ENCODE data around the gene FBLN2. TPM values are rescaled to one million over a fixed set of nuclear protein-coding genes. Genes with fewer than 3 reads are reported as not detected.

Gene FBLN2
- total and polyA plus RNA-seq, 2 of the 13 experiments (the other 11 are each of a cell fraction or from before 2014, with no cell fraction given) = not detected

GRCh38 chr3:13676356-13677017, 127.6 kb downstream of the FBLN2 start:
- ATAC-seq (no peak), DNase-seq (ENCODE audit: low spot score) (no peak), FAIRE-seq (no peak)
- Histone ChIP-seq H4K20me1 (ENCODE audit: insufficient read depth, low read length) (no peaks in the 10 kb centered on the region), H3K27me3 (ENCODE audit: control insufficient read depth in 1 of 2, insufficient read depth in 2 of 2, low read length in 2 of 2) (peaks cover 0 to 39% of the 10 kb centered on the region in 2 experiments; a peak in 4 of 5 replicates), H3K9ac (ENCODE audit: insufficient read depth, low read depth, low read length) (no peak overlapping the region), H3K27ac (ENCODE audit: extremely low read length, insufficient read depth, low read length) (no peak overlapping the region), H3K79me2 (ENCODE audit: insufficient read depth, low read length) (no peaks in the 10 kb centered on the region), H3K9me3 (ENCODE audit: low read length) (no peaks in the 10 kb centered on the region), H3K36me3 (replicated peaks in 1 of 2; ENCODE audit: control insufficient read depth in 1 of 2, insufficient read depth in 2 of 2, low read length in 2 of 2) (no peaks in the 10 kb centered on the region), H2AFZ (ENCODE audit: low read length) (no peak overlapping the region), H3K4me3 (replicated peaks in 1 of 3; ENCODE audit: insufficient read depth in 1 of 3, low read depth in 2 of 3, low read length in 3 of 3) (no peak overlapping the region), H3K4me2 (ENCODE audit: low read depth, low read length) (no peak overlapping the region), H3K4me1 (ENCODE audit: insufficient read depth, low read length) (peaks cover 13% of the 10 kb centered on the region)
- BruUV-seq (replicated peaks) = no TSS peak
- ChIA-PET POLR2A (no interaction called here), CTCF (ENCODE audit: low intra/inter-chr PET ratio, low total read pairs) (no interaction called here)
- no peak for TF ChIP-seq SATB2 (CRISPR knock-in tag; IDR thresholded peaks at IDR 0.05)
- TF ChIP-seq RFXANK (CRISPR knock-in tag; IDR thresholded peaks at IDR 0.05) = no peak
- no peak for TF ChIP-seq ZBTB7A (CRISPR knock-in tag; IDR thresholded peaks at IDR 0.05)
- no peak for TF ChIP-seq SMC3 (IDR thresholded peaks at IDR 0.05; ENCODE audit: low read length)
- no peak for TF ChIP-seq CBX5 (CRISPR knock-in tag; IDR thresholded peaks at IDR 0.05; ENCODE audit: borderline replicate concordance)
- TF ChIP-seq MLLT10 (CRISPR knock-in tag; IDR thresholded peaks at IDR 0.05) = no peak
- no peak for TF ChIP-seq HNRNPK (IDR thresholded peaks at IDR 0.05; ENCODE audit: low read depth, low read length, poor library complexity, severe bottlenecking)
- TF ChIP-seq IKZF4 (CRISPR knock-in tag; IDR thresholded peaks at IDR 0.05; ENCODE audit: borderline replicate concordance, low read depth, not compliant biosample characterization) = no peak
- no peak for TF ChIP-seq ZNF569 (CRISPR knock-in tag; IDR thresholded peaks at IDR 0.05; ENCODE audit: borderline replicate concordance)
- no peak for TF ChIP-seq ZSCAN30 (CRISPR knock-in tag; IDR thresholded peaks at IDR 0.05)
- no peak for TF ChIP-seq SMARCC2 (IDR thresholded peaks at IDR 0.05)
- no peak for TF ChIP-seq ZBTB25 (CRISPR knock-in tag; IDR thresholded peaks at IDR 0.05)
- no peak for TF ChIP-seq ZNF383 (CRISPR knock-in tag; IDR thresholded peaks at IDR 0.05; ENCODE audit: borderline replicate concordance)
- no peak for TF ChIP-seq CERS6 (CRISPR knock-in tag; IDR thresholded peaks at IDR 0.05)
- no peak for TF ChIP-seq ZBTB42 (CRISPR knock-in tag; IDR thresholded peaks at IDR 0.05)
- in situ Hi-C loops (cut with HindIII; ENCODE audit: extremely low pct_ligation_motif_present, low pct_unique_long_range_greater_than_20kb) (no loop called here), intact Hi-C loops (cut with micrococcal nuclease; ENCODE audit: unreplicated experiment) (no loop called here)
- WGBS (ENCODE audit: low lambda C conversion rate) = 3% methylated on average over 4 of the region's 9 CpGs

All from HepG2 (cell line).